GM19238 (cell line): ENCODE results near the gene RIMS1.

Experiments used
- DNase-seq: peaks from one replicate; pipeline ENCODE4 v3.0.0; 2011; ENCODE audit warnings: low spot score; ENCODE audit not compliant: insufficient read length

The RIMS1 gene

GRCh38 chr6:72218125-72218524, 331.8 kb downstream of the RIMS1 start:
- no peak for DNase-seq

- DNase-seq = no peak
Observed at GRCh38 chr6:72219536-72219935, 333.2 kb downstream of the RIMS1 start.

- DNase-seq = no peak
Observed at GRCh38 chr6:72238021-72238420, 351.7 kb downstream of the RIMS1 start.

GRCh38 chr6:72238900-72239299, 352.6 kb downstream of the RIMS1 start:
- DNase-seq = no peak

- no peak for DNase-seq
Observed at GRCh38 chr6:72245565-72245964, 359.2 kb downstream of the RIMS1 start.

- no peak for DNase-seq
Observed at GRCh38 chr6:72246926-72247325, 360.6 kb downstream of the RIMS1 start.

- DNase-seq = no peak
Observed at GRCh38 chr6:72248621-72249020, 362.3 kb downstream of the RIMS1 start.

- no peak for DNase-seq
Observed at GRCh38 chr6:72250664-72251063, 364.3 kb downstream of the RIMS1 start.

- no peak for DNase-seq
Observed at GRCh38 chr6:72260489-72260888, 374.1 kb downstream of the RIMS1 start.

- DNase-seq = no peak
Observed at GRCh38 chr6:72261554-72261953, 375.2 kb downstream of the RIMS1 start.

GRCh38 chr6:72262254-72262653, 375.9 kb downstream of the RIMS1 start:
- no peak for DNase-seq

GRCh38 chr6:72267470-72267869, 381.1 kb downstream of the RIMS1 start:
- no peak for DNase-seq

GRCh38 chr6:72271531-72271930, 385.2 kb downstream of the RIMS1 start:
- DNase-seq = no peak

- no peak for DNase-seq
Observed at GRCh38 chr6:72272958-72273357, 386.6 kb downstream of the RIMS1 start.

- no peak for DNase-seq
Observed at GRCh38 chr6:72275888-72276287, 389.5 kb downstream of the RIMS1 start.

- no peak for DNase-seq
Observed at GRCh38 chr6:72282201-72282600, 395.9 kb downstream of the RIMS1 start.

GRCh38 chr6:72283571-72283970, 397.2 kb downstream of the RIMS1 start:
- DNase-seq = no peak

GRCh38 chr6:72286911-72287311, 400.6 kb downstream of the RIMS1 start:
- DNase-seq = no peak

GRCh38 chr6:72287801-72288200, 401.5 kb downstream of the RIMS1 start:
- no peak for DNase-seq

- no peak for DNase-seq
Observed at GRCh38 chr6:72288592-72288991, 402.2 kb downstream of the RIMS1 start.

- no peak for DNase-seq
Observed at GRCh38 chr6:72290620-72291019, 404.3 kb downstream of the RIMS1 start.

GRCh38 chr6:72296375-72296774, 410.0 kb downstream of the RIMS1 start:
- DNase-seq = no peak

GRCh38 chr6:72305971-72306370, 419.6 kb downstream of the RIMS1 start:
- no peak for DNase-seq

GRCh38 chr6:72316675-72317380, 430.5 kb downstream of the RIMS1 start:
- DNase-seq = no peak
